NCI-H2107 treated with DMSO at 0.1 percent for 48 hours (cell line): ENCODE measurements around the gene RNF130.
"Not testable (repeated sequence)": the region's sequence is repeated elsewhere in the genome, so short reads cannot be mapped to it uniquely, and the experiment has no call there.

ENCODE experiments used
- DNase-seq: peaks from one replicate; lab custom pipeline; 2025; ENCODE audit not compliant: unreplicated experiment; lab: John Stamatoyannopoulos, UW

Gene RNF130

DNA sequence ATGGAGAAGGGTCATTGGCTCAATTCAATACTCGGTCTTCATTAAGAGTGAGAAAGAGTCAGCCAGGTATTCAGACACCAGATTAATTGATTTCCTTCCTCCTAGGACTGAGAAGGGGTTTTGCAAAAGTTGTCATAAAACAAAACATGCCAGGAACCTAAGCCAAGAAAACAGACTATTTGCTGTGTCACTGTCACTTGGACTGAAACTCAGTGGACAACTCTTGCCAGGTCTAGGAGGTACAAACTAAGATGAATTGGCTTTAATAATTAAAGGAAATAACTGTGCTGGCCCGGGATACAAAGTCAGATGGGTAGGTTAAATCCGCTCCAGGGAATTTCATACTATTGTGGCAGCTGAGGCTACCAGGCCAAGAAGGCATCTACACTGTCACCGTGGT lies 92.8 kb downstream of the RNF130 start:
- DNase-seq, result no peak

DNA sequence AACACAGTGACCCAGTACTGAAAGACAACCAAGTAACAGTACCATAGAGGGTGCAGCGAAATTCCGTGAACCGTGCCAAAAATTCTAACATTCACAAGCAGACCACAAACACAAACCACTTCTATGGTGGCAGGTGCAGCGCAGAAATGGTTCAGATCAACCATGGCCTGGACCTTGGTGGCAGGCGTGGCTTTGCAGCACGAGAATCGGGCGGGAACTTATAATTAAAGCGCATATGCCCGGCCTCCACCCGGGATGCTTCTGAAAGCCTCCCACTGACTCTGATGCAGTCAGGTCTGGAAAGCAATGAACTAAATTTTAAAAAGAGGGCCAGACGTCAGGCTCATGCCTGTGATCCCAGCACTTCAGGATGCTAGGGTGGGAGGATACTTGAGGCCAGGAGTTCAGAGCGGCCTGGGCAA lies 95.8 kb downstream of the RNF130 start:
- DNase-seq, result no peak

DNA sequence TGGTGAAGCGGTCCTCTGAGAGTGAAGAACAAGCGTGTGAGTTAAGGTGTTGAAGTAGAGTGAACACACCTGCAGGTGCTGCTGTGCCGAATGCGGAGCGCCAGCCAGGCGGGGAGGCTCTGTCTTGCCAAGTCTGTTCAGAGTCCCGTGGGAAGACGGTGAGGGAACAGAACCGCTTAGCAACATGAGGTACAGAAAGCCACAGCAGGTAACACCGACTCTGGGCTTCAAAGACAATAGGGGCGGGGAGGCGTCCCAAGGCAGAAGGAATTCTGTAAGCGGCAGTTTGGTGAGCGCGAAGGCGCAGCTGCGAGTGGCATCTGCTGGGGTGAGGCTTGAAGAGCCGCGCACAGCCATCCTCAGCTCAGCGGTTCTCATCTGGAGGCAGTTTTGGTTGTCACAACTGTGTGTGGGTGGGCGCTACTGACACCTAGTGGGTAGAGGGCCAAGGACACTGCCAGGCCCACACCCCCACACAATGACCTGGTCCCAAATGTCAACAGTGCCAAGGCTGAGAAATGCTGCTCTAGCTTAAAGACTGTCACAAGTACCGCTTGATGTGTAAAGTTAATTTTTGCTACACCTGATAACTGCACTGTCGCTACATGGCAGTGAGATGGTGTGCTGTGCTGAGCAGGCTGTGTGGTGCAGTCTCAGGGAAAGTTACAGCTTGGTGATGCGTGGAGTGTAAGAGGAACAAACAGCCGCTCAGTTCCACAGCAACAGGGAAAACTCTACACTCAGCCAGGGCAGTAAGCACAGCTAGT lies 96.4 kb downstream of the RNF130 start:
- DNase-seq, result peak; percentile 38

DNA sequence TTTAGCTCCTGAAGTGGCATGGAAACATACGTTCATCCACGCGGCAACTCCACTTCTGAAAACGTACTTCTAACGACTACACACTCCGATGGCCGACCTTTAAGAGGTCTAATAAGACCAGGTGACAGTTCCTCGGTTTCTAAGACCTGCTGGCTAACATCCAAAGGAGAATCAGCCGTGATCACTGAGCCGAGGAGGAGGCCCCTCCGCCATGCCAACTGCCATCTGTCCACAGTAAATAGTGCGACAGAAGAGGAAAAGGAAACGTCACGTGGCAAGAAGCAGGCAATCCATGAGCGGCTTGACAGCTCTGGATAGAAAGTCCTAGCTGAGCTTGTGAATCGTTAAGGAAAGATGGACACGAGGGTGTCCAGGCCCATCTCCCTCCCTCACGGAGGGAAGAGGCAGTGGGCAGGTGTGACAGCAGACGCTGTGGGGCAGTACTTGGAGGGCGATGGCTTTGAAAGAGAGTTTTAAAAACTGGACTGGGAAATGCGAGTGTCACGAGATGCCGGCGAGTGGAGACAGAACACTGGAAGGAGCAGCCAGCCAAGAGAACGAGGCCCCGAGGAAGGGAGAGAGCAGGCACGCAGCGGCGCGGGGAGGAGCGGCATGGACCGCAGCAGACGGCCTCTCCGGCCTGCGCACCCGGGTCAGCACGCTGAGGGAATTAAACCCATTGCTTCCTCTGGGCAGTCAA lies 97.2 kb downstream of the RNF130 start:
- no peak for DNase-seq

DNA sequence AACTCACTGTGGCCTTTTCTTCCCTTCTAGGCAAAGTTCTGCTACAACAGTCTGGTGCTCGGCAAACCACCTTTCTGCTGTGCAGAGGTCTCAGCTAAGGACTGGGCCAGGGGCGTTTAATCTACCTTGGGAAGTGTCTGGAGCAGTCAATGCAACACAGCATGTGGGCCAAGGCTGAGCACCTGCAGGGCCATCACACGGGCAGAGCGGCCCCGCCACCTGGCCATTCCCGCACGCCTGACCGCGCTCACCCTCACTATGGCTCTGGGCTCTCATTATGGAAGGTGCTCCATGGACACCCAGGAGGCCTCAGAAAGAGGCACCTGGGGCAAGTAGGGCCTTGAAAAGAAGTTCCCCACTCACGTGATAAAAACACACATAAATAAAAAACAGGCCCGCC lies 98.2 kb downstream of the RNF130 start:
- DNase-seq, result no peak

DNA sequence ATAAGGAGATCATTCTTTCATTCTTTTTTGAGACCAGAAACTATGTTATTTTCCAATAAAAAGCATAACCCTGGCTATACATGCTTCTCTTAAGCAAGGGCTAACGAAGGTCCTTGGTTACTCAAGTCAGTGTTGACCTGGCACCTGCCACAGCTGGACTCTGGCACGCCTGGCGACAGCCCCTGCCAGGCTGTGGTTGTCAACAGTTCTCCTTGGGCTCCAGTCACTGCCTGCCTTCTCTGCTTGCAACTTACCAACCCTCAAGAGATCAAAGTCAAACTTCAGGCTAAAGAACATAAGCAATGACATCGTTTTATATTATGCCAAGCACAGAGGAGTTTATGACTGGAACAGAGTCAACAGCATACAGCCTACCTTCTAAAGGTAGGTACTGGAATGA lies 102.4 kb downstream of the RNF130 start:
- DNase-seq, result no peak

DNA sequence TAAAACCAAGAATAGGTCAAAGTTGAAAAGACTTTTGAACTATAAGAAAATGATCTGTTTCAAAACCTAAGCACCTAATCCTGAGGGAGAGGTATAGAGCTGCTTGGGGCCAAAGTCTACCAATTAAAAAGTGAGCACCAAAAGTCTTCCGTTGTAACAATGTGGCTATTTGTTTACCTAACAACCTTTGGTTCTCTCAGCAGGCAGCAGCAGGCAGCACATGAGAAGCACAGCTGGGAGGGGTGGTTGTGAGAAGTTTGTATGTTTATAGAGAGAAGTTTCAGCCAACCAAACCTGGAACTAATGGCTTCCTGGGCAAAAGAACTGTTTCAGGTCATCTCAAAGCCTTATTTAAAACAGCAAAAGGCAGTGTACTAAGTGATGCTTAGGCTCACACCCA lies 104.1 kb downstream of the RNF130 start:
- DNase-seq, result no peak

DNA sequence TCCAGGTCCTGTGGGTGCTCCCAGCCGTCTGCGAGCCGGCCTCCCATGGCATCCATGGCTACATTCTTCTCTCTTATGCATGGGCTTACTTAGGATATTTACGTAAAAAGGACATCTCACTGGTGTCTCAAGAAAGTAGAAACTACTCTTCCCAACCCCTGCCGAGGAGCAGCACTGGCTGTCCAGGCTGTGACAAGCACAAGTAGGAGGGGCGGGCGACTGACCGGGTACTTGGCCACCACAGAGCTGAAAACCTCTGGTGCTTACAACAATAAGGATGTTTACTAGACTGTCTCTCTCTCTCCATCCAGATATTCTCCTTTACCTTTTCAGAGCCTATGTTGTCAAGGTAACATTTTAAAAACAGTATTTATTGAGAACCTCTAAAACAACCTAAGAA lies 107.5 kb downstream of the RNF130 start:
- DNase-seq, result no peak

DNA sequence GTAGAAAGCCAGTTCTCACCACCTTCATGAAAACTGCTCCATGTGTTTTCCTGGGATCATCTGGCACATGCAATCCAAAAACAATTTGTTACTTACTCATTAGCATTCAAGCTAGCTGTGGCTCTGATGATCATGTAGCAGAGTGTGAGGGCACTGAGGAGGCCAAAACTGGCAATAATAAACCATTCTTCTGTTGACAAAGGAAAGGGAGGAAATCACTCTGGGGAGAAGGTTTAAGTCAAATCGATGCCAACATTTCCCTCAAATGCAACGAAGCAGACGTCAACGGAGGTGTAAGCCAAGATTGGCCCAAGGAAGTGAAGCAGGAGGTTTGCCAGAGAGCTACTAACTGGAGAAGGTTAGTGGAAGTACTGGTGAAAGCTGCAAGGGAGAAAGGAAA lies 108.2 kb downstream of the RNF130 start:
- no peak for DNase-seq

DNA sequence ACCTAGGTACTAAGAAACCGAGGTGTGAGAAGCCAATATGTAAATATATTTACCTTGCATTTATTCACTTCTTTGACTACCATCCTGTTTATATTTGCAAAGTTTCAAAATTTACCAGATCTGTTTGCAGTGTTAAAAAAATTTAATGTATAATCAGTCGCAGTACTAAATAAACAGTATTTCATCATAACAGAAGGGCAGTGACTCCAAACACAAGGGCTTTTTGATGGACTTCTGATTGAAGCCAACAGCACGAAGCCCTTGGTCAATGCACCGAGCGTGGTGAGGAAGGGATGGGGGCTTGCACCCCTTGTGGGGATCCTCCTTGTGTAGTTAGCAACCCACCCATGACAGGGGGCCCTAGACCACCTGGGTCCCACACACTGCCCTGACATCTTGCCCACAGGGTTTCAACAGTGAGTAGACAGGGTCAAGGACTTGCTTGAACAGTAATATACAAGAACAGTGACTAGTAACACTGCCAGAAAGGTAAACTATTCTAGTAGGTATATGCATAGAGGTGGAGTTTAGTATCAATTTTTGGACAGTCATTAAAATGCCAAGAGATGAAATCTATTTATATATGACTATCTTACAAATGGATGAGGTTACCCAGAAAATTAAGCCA lies 111.2 kb downstream of the RNF130 start:
- no peak for DNase-seq

DNA sequence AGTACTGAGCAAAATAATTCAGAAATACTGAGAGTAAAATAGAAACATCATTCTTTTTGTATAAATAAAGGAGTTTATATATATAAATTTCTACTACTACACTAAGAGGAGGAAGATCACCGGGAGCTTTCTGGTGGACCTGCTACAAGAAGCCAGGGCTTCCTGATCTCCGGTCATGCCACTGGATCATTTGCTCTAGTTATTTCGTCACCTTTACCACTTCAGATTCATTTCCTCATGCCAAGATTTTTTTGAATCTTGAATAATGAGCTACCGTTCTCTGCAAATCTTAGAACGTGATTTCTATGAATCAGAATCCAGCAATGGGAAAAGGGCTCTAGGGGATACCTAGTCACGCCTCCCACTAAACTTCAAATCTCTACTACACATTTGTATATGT lies 111.9 kb downstream of the RNF130 start:
- DNase-seq, result no peak

DNA sequence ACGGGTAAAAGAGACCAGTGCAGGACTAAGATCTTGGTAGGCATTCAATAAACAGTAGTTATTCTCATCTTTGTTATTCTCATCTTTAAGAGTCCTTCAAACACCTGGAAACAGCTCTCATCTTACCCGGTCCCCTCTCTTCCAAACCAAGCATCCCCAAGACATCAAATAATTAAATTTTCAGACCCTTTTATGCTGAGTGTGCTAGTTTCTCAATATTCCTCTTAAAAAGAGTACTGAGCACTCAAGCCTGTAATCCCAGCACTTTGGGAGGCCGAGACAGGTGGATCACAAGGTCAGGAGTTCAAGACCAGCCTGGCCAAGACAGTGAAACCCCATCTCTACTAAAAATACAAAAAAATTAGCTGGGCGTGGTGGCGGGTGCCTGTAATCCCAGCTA lies 112.4 kb downstream of the RNF130 start:
- not testable (repeated sequence) for DNase-seq

DNA sequence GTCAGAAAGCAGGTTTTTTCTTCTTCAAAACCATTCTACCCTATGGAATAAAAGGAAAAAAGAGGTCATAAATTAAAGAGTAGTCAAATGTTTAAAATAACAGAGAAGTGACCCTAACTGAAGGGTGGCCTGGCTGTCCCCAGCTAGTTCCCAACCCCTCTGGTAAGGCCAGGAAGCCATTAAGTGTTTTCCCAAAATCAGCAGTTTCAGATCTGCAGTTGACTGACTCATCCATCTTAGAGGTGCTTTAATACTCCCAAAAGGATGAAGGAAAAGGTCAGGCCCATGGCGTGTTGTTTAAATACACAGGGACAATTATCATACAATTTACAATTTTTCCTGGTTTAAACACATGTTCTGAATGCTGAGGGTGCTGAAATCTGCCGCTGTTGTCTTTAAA lies 115.9 kb downstream of the RNF130 start:
- DNase-seq, result no peak

DNA sequence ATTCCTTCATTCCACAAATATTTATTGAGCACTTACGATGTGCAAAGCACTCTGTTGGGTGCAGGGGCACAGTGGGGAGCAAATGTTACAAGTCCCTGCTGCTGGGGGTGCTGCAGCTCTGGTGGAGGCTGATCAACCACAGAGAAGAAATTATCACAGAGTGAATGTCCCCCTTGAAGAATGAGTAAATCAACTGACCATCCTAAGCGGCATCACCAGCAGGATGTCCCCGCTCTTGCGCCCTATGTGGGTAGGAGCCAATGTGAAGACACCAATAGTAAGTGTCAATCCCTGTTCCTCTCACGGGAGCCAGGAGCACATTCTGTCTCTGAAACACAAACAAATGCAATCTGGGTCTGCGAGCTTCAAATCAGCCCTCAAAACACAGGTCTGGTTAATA lies 116.5 kb downstream of the RNF130 start:
- no peak for DNase-seq

DNA sequence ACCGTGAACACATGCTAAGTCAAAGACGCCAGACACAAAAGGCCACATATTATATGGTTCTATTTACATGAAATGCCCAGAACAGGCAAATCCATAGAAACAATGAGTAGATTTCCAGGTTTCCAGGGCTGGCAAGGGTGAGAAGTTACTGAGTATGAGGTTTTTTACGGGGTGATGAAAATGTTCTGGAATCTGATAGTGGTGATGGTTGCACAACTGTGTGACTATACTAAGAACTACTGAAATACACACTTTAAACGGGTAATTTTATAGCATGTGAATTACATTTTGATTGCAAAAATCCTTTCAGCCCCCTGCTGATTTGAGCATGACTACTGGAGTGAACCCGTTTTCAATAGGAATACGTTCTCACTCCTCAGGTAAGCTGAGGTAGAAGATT lies 117.1 kb downstream of the RNF130 start:
- no peak for DNase-seq

DNA sequence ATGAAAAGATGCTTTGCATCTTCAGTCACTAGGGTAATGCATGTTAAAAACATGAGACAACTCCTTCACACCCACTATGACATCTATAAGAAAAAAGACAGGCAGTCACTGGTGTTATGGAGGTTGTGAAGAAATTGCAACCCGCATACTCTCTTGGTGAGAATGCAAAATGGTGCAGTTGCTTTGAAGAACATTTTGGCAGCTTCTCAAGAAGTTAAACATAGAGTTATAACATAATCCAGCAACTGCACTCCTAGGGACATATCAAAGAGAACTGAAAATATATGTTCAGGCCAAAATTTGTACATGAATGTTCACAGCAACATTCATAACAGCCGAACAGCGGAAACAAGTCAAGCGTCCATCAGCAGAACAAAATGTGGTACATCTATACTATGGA lies 117.6 kb downstream of the RNF130 start:
- no peak for DNase-seq

DNA sequence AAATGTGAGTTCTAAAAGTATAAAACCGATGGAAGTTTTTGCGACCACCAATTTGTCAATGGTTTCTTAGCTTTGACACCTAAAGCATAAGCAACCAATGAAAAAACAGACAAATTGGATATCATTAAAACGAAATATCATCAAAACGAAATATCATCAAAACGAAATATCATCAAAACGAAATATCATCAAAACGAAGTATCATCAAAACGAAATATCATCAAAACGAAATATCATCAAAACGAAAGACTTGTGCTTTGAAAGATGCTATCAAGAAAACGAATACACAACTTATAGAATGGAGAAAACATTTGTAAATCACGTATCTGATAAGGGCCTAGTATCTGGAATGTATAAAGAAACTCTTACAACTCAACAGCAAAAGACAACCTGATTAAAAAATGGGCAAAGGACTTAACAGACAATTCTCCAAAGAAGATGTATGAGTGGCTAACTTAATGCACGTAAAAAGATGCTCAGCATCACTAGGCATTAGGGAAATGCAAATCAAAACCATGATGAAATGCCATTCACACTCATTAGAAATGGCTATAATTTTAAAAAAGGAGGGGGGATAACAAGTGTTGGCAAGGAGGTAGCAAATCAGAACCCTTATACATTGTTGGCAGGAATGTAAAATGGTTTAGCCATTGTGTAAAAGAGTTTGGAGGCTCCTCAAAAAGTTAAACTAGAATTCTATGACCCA lies 134.4 kb downstream of the RNF130 start:
- DNase-seq, result no peak

DNA sequence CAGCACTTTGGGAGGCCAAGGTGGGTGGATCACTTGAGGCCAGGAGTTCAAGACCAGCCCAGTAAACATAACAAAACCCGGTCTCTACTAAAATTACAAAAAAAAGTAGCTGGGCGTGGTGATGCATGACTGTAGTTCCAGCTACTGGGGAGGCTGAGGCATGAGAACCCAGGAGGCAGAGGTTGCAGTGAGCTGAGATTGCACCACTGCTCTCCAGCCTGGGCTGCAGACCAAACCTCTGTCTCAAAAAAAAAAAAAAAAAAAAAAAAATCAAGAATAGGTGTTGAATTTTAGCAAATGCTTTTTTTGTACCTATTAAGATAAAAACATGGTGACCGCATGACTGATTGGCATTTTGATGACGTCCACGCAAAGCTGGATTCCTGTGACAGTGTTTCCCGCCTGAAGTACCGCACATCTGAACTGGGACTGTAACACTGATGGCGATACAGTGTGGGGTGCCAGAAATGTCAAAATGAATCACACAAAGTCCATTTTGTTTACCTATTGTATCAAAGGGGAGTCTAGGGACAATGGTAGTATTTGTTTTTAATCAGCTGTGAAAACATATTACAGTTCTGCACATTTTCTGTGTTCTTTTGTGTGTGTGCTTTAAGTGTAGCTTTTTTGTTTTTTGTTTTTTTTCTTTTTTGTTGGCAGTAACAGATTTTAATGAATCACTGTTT lies 140.6 kb downstream of the RNF130 start:
- DNase-seq, result no peak

DNA sequence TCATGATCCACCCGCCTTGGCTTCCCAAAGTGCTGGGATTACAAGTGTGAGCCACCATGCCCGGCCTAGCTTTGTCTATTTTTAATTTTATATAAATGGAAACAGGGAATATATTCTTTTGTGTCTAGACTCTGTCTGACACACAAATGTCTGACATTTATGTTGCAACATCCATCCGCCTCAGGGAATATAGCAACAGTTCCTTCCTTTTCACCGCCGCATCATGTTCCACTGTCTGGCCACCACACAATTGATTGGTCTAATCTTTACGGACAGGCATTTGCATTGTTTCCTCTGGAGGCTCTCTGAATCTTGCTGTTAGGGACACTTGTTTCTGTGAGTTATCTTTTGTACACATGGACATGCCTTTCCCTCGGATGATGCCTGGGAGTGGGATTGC lies 143.7 kb downstream of the RNF130 start:
- DNase-seq, result no peak

DNA sequence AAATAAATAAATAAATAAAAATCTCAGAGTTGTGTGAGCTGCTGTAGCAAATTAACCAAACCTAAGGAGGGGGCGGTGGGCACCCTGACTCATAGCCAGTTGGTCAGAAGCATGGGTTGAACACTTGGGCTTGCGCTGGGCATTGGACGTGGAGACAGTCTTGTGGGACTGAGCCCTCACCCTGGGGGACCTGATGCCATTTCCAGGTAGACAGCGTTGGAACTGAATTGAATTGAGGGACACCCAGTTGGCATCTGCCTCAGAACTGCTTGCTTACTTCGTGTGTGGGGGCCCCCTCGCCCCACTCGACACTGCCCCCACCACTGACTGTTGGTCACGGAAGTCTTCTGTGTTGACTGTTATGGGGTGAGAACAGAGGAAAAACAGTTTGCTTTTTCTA lies 144.9 kb downstream of the RNF130 start:
- no peak for DNase-seq

DNA sequence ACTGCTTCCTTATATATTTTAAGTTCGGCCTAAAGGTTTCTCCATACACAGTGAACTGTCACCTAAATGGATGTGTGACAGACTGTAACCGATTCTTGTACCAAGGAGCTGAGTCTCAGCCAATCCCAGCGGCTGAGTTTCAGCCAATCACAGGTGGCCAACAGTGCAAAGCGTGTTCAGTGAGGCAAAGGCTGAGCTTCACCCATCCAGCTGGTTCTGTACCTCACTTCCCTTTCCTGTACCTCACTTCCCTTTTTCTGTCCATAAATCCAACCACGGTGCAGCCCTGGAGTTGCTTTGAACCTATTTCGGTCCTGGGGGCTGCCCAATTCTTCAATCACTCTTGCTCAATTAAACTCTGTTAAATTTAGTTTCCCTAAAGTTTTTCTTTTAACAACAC lies 148.1 kb downstream of the RNF130 start:
- DNase-seq, result no peak
